T-cell (primary cell): ENCODE measurements around the gene RBM33. TPM values are rescaled to one million over a fixed set of nuclear protein-coding genes. Genes with fewer than 3 reads are reported as not detected.

ENCODE experiments used
- ATAC-seq, 4 experiments: fragments of 200-7000 bp in 3 of 4; fragments of 150-1000 bp in 1 of 4; cut with Tn5 transposase; replicated peaks in 1 of 4; 1 replicate in 3 of 4; 2 replicates in 1 of 4; pipeline ENCODE4 v1.10.0; 2021; ENCODE audit warnings: moderate library complexity in 3 of 4, mild to moderate bottlenecking in 2 of 4, moderate number of reproducible peaks in 1 of 4
- CTCF ChIA-PET, 2 donors: fragments of 300-600 bp; sonication (Branson Sonifier 250); formaldehyde crosslinking; loops; one replicate each; lab custom pipeline; 2022; ENCODE audit warnings: antibody characterized with exemption in 2 of 2; lab: Charles Lee
- POLR2A ChIA-PET, 2 donors: fragments of 300-600 bp; sonication (Branson Sonifier 250); formaldehyde crosslinking; loops; one replicate each; lab custom pipeline; 2022; ENCODE audit warnings: antibody characterized with exemption in 2 of 2; lab: Charles Lee
- DNase-seq, 35 experiments: peaks; one replicate each; pipeline versions ENCODE4 v3.0.0 to v3.0.0-alpha.2; 2013 to 2023
- H3K27ac ChIP-seq: one replicate; pipeline ENCODE4 v1.5.1; 2013; ENCODE audit warnings: low read length
- H3K27me3 ChIP-seq, 2 experiments: replicated peaks in 1 of 2; 1 replicate in 1 of 2; 2 replicates in 1 of 2; pipeline versions ENCODE4 v1.6.1 to v1.7.0; 2013; ENCODE audit warnings: low read length in 1 of 2, mixed read lengths in 1 of 2; ENCODE audit not compliant: control insufficient read depth in 2 of 2, insufficient read depth in 2 of 2; ENCODE audit errors: extremely low read depth in 1 of 2
- H3K36me3 ChIP-seq, 2 donors: 1 replicate in 1 of 2; 2 replicates in 1 of 2; pipeline versions ENCODE4 v1.6.1 to v1.7.0; 2013; ENCODE audit warnings: low read length in 1 of 2; ENCODE audit not compliant: control insufficient read depth in 2 of 2, insufficient read depth in 1 of 2; ENCODE audit errors: extremely low read depth in 1 of 2
- H3K4me1 ChIP-seq, 2 experiments: 1 replicate in 1 of 2; 2 replicates in 1 of 2; pipeline versions ENCODE4 v1.6.1 to v1.7.0; 2013; ENCODE audit warnings: low read length in 2 of 2, mixed read lengths in 1 of 2; ENCODE audit not compliant: insufficient read depth in 2 of 2, control insufficient read depth in 1 of 2; ENCODE audit errors: extremely low read depth in 1 of 2
- H3K4me3 ChIP-seq, 2 donors: 1 replicate in 1 of 2; 2 replicates in 1 of 2; pipeline versions ENCODE4 v1.5.1 to v1.7.0; 2013; ENCODE audit warnings: mild to moderate bottlenecking in 2 of 2, low read length in 1 of 2, moderate library complexity in 1 of 2; ENCODE audit not compliant: control insufficient read depth in 1 of 2; ENCODE audit errors: extremely low read depth in 1 of 2
- H3K9me3 ChIP-seq: 2 replicates; pipeline ENCODE4 v1.7.0; 2013
- H3K27ac Mint-ChIP-seq, 2 donors: one replicate each; pipeline ENCODE4 v1.8.0; 2020 to 2021; ENCODE audit warnings: mild to moderate bottlenecking in 2 of 2, mixed read lengths in 2 of 2
- H3K27me3 Mint-ChIP-seq, 2 donors: one replicate each; pipeline ENCODE4 v1.8.0; 2021 to 2022; ENCODE audit warnings: mixed read lengths in 2 of 2
- H3K36me3 Mint-ChIP-seq: one replicate; pipeline ENCODE4 v1.8.0; 2021; ENCODE audit warnings: mixed read lengths
- H3K4me1 Mint-ChIP-seq, 3 donors: one replicate each; pipeline ENCODE4 v1.8.0; 2020 to 2022; ENCODE audit warnings: mixed read lengths in 3 of 3, mild to moderate bottlenecking in 1 of 3
- H3K4me3 Mint-ChIP-seq, 3 donors: one replicate each; pipeline ENCODE4 v1.8.0; 2020 to 2022; ENCODE audit warnings: mild to moderate bottlenecking in 3 of 3, mixed read lengths in 3 of 3, moderate library complexity in 3 of 3
- H3K9me3 Mint-ChIP-seq, 3 donors: one replicate each; pipeline ENCODE4 v1.8.0; 2020 to 2022; ENCODE audit warnings: mixed read lengths in 3 of 3
- WGBS: methylation state at CpG from one replicate; pipeline ENCODE4 v1.1.5; 2013; ENCODE audit warnings: missing lambda C conversion rate; ENCODE audit not compliant: insufficient coverage; 5-methylcytosine and 5-hydroxymethylcytosine counted together
- total RNA-seq, 35 experiments: library from RNA in 6 of 35; stranded (reverse) in 6 of 35; fragments of 120-200 nt in 1 of 35; gene quantifications; one replicate each; pipeline versions ENCODE4 v1.2.1 to v1.2.4 and lab custom pipeline; 2013 to 2026

Gene RBM33
- total RNA-seq, 5 donors from 2014 or later (not counting 1 experiment from before 2014, with no cell fraction given) = 157 to 180 (median 170) TPM

GRCh38 chr7:155737590-155737989 lies 93.1 kb downstream of the RBM33 start:
- no peak for DNase-seq
- no peaks in the 10 kb centered on the region for H3K27me3 ChIP-seq
- POLR2A ChIA-PET = no interaction called here
- H3K36me3 ChIP-seq = peaks cover 5 to 56% of the 10 kb centered on the region in 2 donors
- no peak overlapping the region for H3K27ac ChIP-seq
- peaks cover 44% of the 10 kb centered on the region for H3K36me3 Mint-ChIP-seq
- no peak for ATAC-seq
- H3K9me3 ChIP-seq = no peaks in the 10 kb centered on the region
- peaks cover 48 to 63% (median 61%) of the 10 kb centered on the region in 3 donors for H3K4me1 Mint-ChIP-seq
- H3K27me3 Mint-ChIP-seq = no peaks in the 10 kb centered on the region
- H3K27ac Mint-ChIP-seq = no peak overlapping the region
- H3K4me3 Mint-ChIP-seq = no peak overlapping the region
- no peaks in the 10 kb centered on the region for H3K9me3 Mint-ChIP-seq
- CTCF ChIA-PET = interaction anchor here in 1 of 2 donors (1.5 to 2.4 kb wide), 2 partner anchors 139 to 810 kb away, joined by 4 to 10 read pairs; no protein-coding TSS in a partner anchor
- no peak overlapping the region for H3K4me3 ChIP-seq
- peaks cover 7 to 19% of the 10 kb centered on the region in 2 experiments for H3K4me1 ChIP-seq
- 90% methylated on average over 2 of the region's 4 CpGs for WGBS

GRCh38 chr7:155738104-155738503 lies 93.6 kb downstream of the RBM33 start:
- no peak overlapping the region for H3K27ac Mint-ChIP-seq
- H3K9me3 ChIP-seq = no peaks in the 10 kb centered on the region
- no peak overlapping the region for H3K4me3 Mint-ChIP-seq
- no peaks in the 10 kb centered on the region for H3K27me3 ChIP-seq
- peaks cover 5 to 16% of the 10 kb centered on the region in 2 experiments for H3K4me1 ChIP-seq
- no peaks in the 10 kb centered on the region for H3K27me3 Mint-ChIP-seq
- H3K27ac ChIP-seq = no peak overlapping the region
- WGBS = 95% methylated on average over 7 of the region's 10 CpGs
- no peaks in the 10 kb centered on the region for H3K9me3 Mint-ChIP-seq
- ChIA-PET POLR2A (interaction anchor here in 1 of 2 donors (0.6 kb wide), 1 partner anchor 45 kb away, joined by 7 read pairs; no protein-coding TSS in a partner anchor), CTCF (interaction anchor here (0.7 to 2.4 kb wide), 2 partner anchors 148 to 811 kb away, joined by 3 to 10 read pairs; no protein-coding TSS in a partner anchor)
- peaks cover 45% of the 10 kb centered on the region for H3K36me3 Mint-ChIP-seq
- H3K4me3 ChIP-seq = no peak overlapping the region
- H3K36me3 ChIP-seq = peaks cover 5 to 60% of the 10 kb centered on the region in 2 donors
- peaks cover 45 to 60% (median 56%) of the 10 kb centered on the region in 3 donors for H3K4me1 Mint-ChIP-seq
- no peak for ATAC-seq
- no peak for DNase-seq

GRCh38 chr7:155738652-155739537 lies 94.4 kb downstream of the RBM33 start:
- CTCF ChIA-PET = interaction anchor here (0.6 to 2.4 kb wide), 6 partner anchors 34 to 1610 kb away, joined by 3 to 13 read pairs (median 4); no protein-coding TSS in a partner anchor
- Histone ChIP-seq H3K27ac (no peak overlapping the region), H3K27me3 (no peaks in the 10 kb centered on the region), H3K4me3 (peak overlapping the region in 1 of 2 donors; percentile 20), H3K36me3 (peaks cover 5 to 66% of the 10 kb centered on the region in 2 donors), H3K9me3 (no peaks in the 10 kb centered on the region), H3K4me1 (peaks cover 2 to 13% of the 10 kb centered on the region in 2 experiments)
- WGBS = no CpG with 5 or more reads among the region's 13 CpGs
- H3K27me3 Mint-ChIP-seq = no peaks in the 10 kb centered on the region
- no peaks in the 10 kb centered on the region for H3K9me3 Mint-ChIP-seq
- ATAC-seq = peak; percentile 75 to 98 (median 86)
- peak overlapping the region in 1 of 3 donors; percentile 61 for H3K4me3 Mint-ChIP-seq
- peak overlapping the region; percentile 65 to 77 for H3K27ac Mint-ChIP-seq
- H3K36me3 Mint-ChIP-seq = peaks cover 47% of the 10 kb centered on the region
- peak; percentile 27 to 74 (median 60) for DNase-seq
- POLR2A ChIA-PET = interaction anchor here in 1 of 2 donors (0.6 kb wide), 1 partner anchor 46 kb away, joined by 7 read pairs; no protein-coding TSS in a partner anchor
- H3K4me1 Mint-ChIP-seq = peaks cover 37 to 52% (median 48%) of the 10 kb centered on the region in 3 donors

- H3K36me3 ChIP-seq = peaks cover 5 to 68% of the 10 kb centered on the region in 2 donors
- no peaks in the 10 kb centered on the region for H3K9me3 Mint-ChIP-seq
- CTCF ChIA-PET = interaction anchor here (0.7 to 2.4 kb wide), 4 partner anchors 33 to 812 kb away, joined by 3 to 13 read pairs (median 7); no protein-coding TSS in a partner anchor
- peak overlapping the region in 1 of 3 donors; percentile 61 for H3K4me3 Mint-ChIP-seq
- H3K4me3 ChIP-seq = no peak overlapping the region
- H3K4me1 Mint-ChIP-seq = peaks cover 36 to 46% (median 40%) of the 10 kb centered on the region in 3 donors
- DNase-seq (peak in 2 of 35 experiments; percentile 8 to 26), ATAC-seq (peak; percentile 20 to 50 (median 28))
- H3K27me3 ChIP-seq = no peaks in the 10 kb centered on the region
- peaks cover 50% of the 10 kb centered on the region for H3K36me3 Mint-ChIP-seq
- 55% methylated on average over 7 of the region's 19 CpGs for WGBS
- H3K27me3 Mint-ChIP-seq = no peaks in the 10 kb centered on the region
- peak overlapping the region; percentile 18 for H3K27ac ChIP-seq
- no peaks in the 10 kb centered on the region for H3K9me3 ChIP-seq
- H3K27ac Mint-ChIP-seq = peak overlapping the region; percentile 25 to 51
- H3K4me1 ChIP-seq = peaks cover 2 to 11% of the 10 kb centered on the region in 2 experiments
- POLR2A ChIA-PET = no interaction called here
These were observed 95.2 kb downstream of the RBM33 start for GRCh38 chr7:155739538-155740143.

- H3K27ac ChIP-seq = no peak overlapping the region
- H3K27me3 ChIP-seq = no peaks in the 10 kb centered on the region
- WGBS = 32% methylated on average over 3 of the region's 8 CpGs
- CTCF ChIA-PET = interaction anchor here (0.6 to 0.8 kb wide), 3 partner anchors 25 to 142 kb away, joined by 3 to 4 read pairs (median 3); no protein-coding TSS in a partner anchor
- no peak for DNase-seq
- Mint-ChIP-seq H3K36me3 (peaks cover 58% of the 10 kb centered on the region), H3K4me3 (no peak overlapping the region), H3K27me3 (no peaks in the 10 kb centered on the region), H3K4me1 (peaks cover 37 to 43% (median 41%) of the 10 kb centered on the region in 3 donors), H3K9me3 (no peaks in the 10 kb centered on the region), H3K27ac (no peak overlapping the region)
- ATAC-seq = no peak
- H3K36me3 ChIP-seq = peaks cover 5 to 75% of the 10 kb centered on the region in 2 donors
- no peaks in the 10 kb centered on the region for H3K9me3 ChIP-seq
- peaks cover 2 to 13% of the 10 kb centered on the region in 2 experiments for H3K4me1 ChIP-seq
- H3K4me3 ChIP-seq = no peak overlapping the region
- POLR2A ChIA-PET = no interaction called here
These were observed 96.6 kb downstream of the RBM33 start for GRCh38 chr7:155741082-155741481.

GRCh38 chr7:155741805-155742204 lies 97.3 kb downstream of the RBM33 start:
- WGBS = 82% methylated on average over 14 of the region's 16 CpGs
- DNase-seq (peak in 5 of 35 experiments; percentile 5 to 35 (median 14)), ATAC-seq (no peak)
- H3K4me1 Mint-ChIP-seq = peaks cover 37 to 48% (median 48%) of the 10 kb centered on the region in 3 donors
- H3K4me1 ChIP-seq = peaks cover 2 to 13% of the 10 kb centered on the region in 2 experiments
- H3K9me3 ChIP-seq = no peaks in the 10 kb centered on the region
- H3K27me3 ChIP-seq = no peaks in the 10 kb centered on the region
- ChIA-PET CTCF (no interaction called here), POLR2A (no interaction called here)
- H3K36me3 Mint-ChIP-seq = peaks cover 64% of the 10 kb centered on the region
- H3K27ac Mint-ChIP-seq = peak overlapping the region; percentile 11 to 60
- no peaks in the 10 kb centered on the region for H3K9me3 Mint-ChIP-seq
- H3K36me3 ChIP-seq = peaks cover 5 to 82% of the 10 kb centered on the region in 2 donors
- H3K27ac ChIP-seq = no peak overlapping the region
- no peak overlapping the region for H3K4me3 Mint-ChIP-seq
- H3K4me3 ChIP-seq = no peak overlapping the region
- H3K27me3 Mint-ChIP-seq = no peaks in the 10 kb centered on the region
